Measurements from ENCODE around the gene SCG2. TPM values are rescaled to one million over a fixed set of nuclear protein-coding genes. Genes with fewer than 3 reads are reported as not detected.
"Not testable (repeated sequence)": the region's sequence is repeated elsewhere in the genome, so short reads cannot be mapped to it uniquely, and the experiment has no call there.

Gene SCG2
- total and polyA plus RNA-seq, 5 donors from 2014 or later: not detected

DNA sequence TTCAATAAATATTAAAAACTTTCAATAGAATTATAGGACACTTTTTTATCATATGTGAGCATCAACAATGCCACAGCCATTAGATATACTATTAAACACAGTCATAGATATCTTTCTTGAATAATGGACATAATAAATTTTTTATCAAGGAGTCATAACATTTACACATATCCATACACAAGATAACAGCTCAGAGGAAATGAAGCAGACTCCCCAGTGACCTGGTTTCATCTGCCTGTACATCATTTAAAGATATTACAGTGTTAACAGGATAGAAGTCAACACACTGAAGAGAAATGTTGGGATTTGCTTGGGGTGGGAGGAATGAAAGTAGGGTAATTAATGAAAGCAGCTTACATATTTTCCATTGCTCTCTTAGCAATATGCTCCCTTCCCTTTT, 5.1 kb downstream of the SCG2 start:
- Histone ChIP-seq H3K27me3 (ENCODE audit: control insufficient read depth, insufficient read depth, low read length) (no peaks in the 10 kb centered on the region), H3K9me3 (ENCODE audit: control insufficient read depth in 2 of 2, low read length in 2 of 2) (no peaks in the 10 kb centered on the region), H3K4me1 (ENCODE audit: control insufficient read depth, insufficient read depth, low read length, poor library complexity, severe bottlenecking) (no peaks in the 10 kb centered on the region), H3K36me3 (ENCODE audit: control insufficient read depth, insufficient read depth, low read length) (no peaks in the 10 kb centered on the region), H3K27ac (ENCODE audit: insufficient read depth, low read length, poor library complexity, severe bottlenecking) (no peak overlapping the region), H3K4me3 (ENCODE audit: low read depth, low read length) (no peak overlapping the region)
- Mint-ChIP-seq H3K4me1 (peaks cover 0 to 3% (median 0%) of the 10 kb centered on the region in 4 donors), H3K27ac (no peak overlapping the region), H3K4me3 (no peak overlapping the region), H3K36me3 (no peaks in the 10 kb centered on the region), H3K27me3 (no peaks in the 10 kb centered on the region), H3K9me3 (peaks cover 0 to 4% (median 3%) of the 10 kb centered on the region in 7 donors)
- ATAC-seq (ENCODE audit: low read depth in 2 of 2) (no peak), DNase-seq (no peak)

DNA sequence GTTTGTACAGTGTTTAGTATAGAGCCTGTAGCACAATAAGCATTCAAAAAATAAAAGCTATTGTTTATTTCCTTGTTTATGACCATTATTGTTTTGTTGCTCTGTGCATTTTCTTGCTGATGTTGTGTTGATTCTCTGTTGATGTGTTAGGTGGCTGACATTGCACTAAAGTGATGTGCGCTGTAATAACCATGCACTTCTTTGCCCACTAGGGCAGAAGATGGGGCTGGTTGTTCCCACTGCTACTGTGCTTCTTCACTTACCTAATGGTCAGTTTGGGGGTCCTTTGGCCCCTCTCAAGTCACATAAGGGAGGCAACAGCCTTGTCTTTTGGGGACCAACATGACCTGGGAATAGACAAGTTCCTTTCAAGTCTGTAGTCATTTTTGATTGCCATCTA, 6.0 kb downstream of the SCG2 start:
- Mint-ChIP-seq H3K4me1 (no peaks in the 10 kb centered on the region), H3K4me3 (no peak overlapping the region)

DNA sequence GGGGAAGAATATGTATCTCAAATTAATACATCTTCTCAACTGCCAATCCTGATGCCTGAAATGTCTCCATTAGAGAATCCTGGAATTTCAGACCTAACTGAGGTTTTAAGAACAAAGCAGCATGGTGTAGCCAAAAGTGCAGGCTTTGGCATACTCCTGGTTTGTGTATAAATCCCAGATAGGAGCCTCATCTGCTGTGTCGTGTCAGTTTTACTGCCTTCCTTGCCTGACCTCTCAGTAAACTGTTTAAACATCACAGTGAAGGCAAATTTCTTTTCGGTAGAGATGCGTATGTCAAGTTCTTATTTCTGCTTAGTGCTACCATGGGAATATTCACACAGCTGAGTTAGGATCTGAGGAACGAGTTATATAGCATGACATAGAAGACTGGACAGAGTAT, 7.3 kb downstream of the SCG2 start:
- no peaks in the 10 kb centered on the region for H3K4me1 ChIP-seq (ENCODE audit: control insufficient read depth, insufficient read depth, low read length, poor library complexity, severe bottlenecking)
- H3K9me3 Mint-ChIP-seq: peaks cover 0 to 4% (median 3%) of the 10 kb centered on the region in 7 donors
- no peak overlapping the region for H3K27ac ChIP-seq (ENCODE audit: insufficient read depth, low read length, poor library complexity, severe bottlenecking)
- H3K36me3 ChIP-seq (ENCODE audit: control insufficient read depth, insufficient read depth, low read length): no peaks in the 10 kb centered on the region
- no peak overlapping the region for H3K4me3 Mint-ChIP-seq
- H3K27ac Mint-ChIP-seq: no peak overlapping the region
- no peaks in the 10 kb centered on the region for H3K27me3 Mint-ChIP-seq
- no peaks in the 10 kb centered on the region for H3K36me3 Mint-ChIP-seq
- no peak overlapping the region for H3K4me3 ChIP-seq (ENCODE audit: low read depth, low read length)
- H3K4me1 Mint-ChIP-seq: no peaks in the 10 kb centered on the region
- DNase-seq: no peak
- no peaks in the 10 kb centered on the region for H3K27me3 ChIP-seq (ENCODE audit: control insufficient read depth, insufficient read depth, low read length)
- no peak for ATAC-seq (ENCODE audit: low read depth in 2 of 2)
- H3K9me3 ChIP-seq (ENCODE audit: control insufficient read depth in 2 of 2, low read length in 2 of 2): no peaks in the 10 kb centered on the region

More for the DNA sequence above, 6.0 kb downstream of the SCG2 start:
- no peak overlapping the region for H3K4me3 ChIP-seq (ENCODE audit: low read depth, low read length)
- Mint-ChIP-seq H3K36me3 (no peaks in the 10 kb centered on the region), H3K27ac (no peak overlapping the region), H3K9me3 (peaks cover 0 to 4% (median 3%) of the 10 kb centered on the region in 7 donors), H3K27me3 (no peaks in the 10 kb centered on the region)
- H3K27ac ChIP-seq (ENCODE audit: insufficient read depth, low read length, poor library complexity, severe bottlenecking): no peak overlapping the region
- no peaks in the 10 kb centered on the region for H3K4me1 ChIP-seq (ENCODE audit: control insufficient read depth, insufficient read depth, low read length, poor library complexity, severe bottlenecking)
- H3K9me3 ChIP-seq (ENCODE audit: control insufficient read depth in 2 of 2, low read length in 2 of 2): no peaks in the 10 kb centered on the region
- ATAC-seq (ENCODE audit: low read depth in 2 of 2) (no peak), DNase-seq (no peak)
- H3K36me3 ChIP-seq (ENCODE audit: control insufficient read depth, insufficient read depth, low read length): no peaks in the 10 kb centered on the region
- H3K27me3 ChIP-seq (ENCODE audit: control insufficient read depth, insufficient read depth, low read length): no peaks in the 10 kb centered on the region

GRCh38 chr2:223594259-223594658, 7.9 kb downstream of the SCG2 start:
- ATAC-seq (ENCODE audit: low read depth in 2 of 2) (no peak), DNase-seq (no peak)
- Mint-ChIP-seq H3K4me1 (no peaks in the 10 kb centered on the region), H3K4me3 (no peak overlapping the region), H3K9me3 (peaks cover 0 to 4% (median 3%) of the 10 kb centered on the region in 7 donors), H3K36me3 (no peaks in the 10 kb centered on the region), H3K27ac (no peak overlapping the region), H3K27me3 (no peaks in the 10 kb centered on the region)
- Histone ChIP-seq H3K36me3 (ENCODE audit: control insufficient read depth, insufficient read depth, low read length) (no peaks in the 10 kb centered on the region), H3K4me1 (ENCODE audit: control insufficient read depth, insufficient read depth, low read length, poor library complexity, severe bottlenecking) (no peaks in the 10 kb centered on the region), H3K27ac (ENCODE audit: insufficient read depth, low read length, poor library complexity, severe bottlenecking) (no peak overlapping the region), H3K9me3 (ENCODE audit: control insufficient read depth in 2 of 2, low read length in 2 of 2) (no peaks in the 10 kb centered on the region), H3K4me3 (ENCODE audit: low read depth, low read length) (no peak overlapping the region), H3K27me3 (ENCODE audit: control insufficient read depth, insufficient read depth, low read length) (no peaks in the 10 kb centered on the region)

GRCh38 chr2:223592689-223593088, 9.5 kb downstream of the SCG2 start:
- H3K4me3 ChIP-seq (ENCODE audit: low read depth, low read length); H3K36me3 Mint-ChIP-seq; H3K27me3 ChIP-seq (ENCODE audit: control insufficient read depth, insufficient read depth, low read length); H3K4me1 ChIP-seq (ENCODE audit: control insufficient read depth, insufficient read depth, low read length, poor library complexity, severe bottlenecking); DNase-seq; H3K27ac Mint-ChIP-seq; H3K4me3 Mint-ChIP-seq; H3K9me3 ChIP-seq (ENCODE audit: control insufficient read depth in 2 of 2, low read length in 2 of 2); H3K9me3 Mint-ChIP-seq; ATAC-seq (ENCODE audit: low read depth in 2 of 2); H3K36me3 ChIP-seq (ENCODE audit: control insufficient read depth, insufficient read depth, low read length); H3K27ac ChIP-seq (ENCODE audit: insufficient read depth, low read length, poor library complexity, severe bottlenecking); H3K27me3 Mint-ChIP-seq; H3K4me1 Mint-ChIP-seq: not testable (repeated sequence)

GRCh38 chr2:223591596-223591995, 10.6 kb downstream of the SCG2 start:
- no peak for DNase-seq
- H3K4me3 Mint-ChIP-seq: no peak overlapping the region
- peaks cover 0 to 4% (median 3%) of the 10 kb centered on the region in 7 donors for H3K9me3 Mint-ChIP-seq
- H3K27ac ChIP-seq (ENCODE audit: insufficient read depth, low read length, poor library complexity, severe bottlenecking): no peak overlapping the region
- no peaks in the 10 kb centered on the region for H3K4me1 Mint-ChIP-seq
- H3K4me1 ChIP-seq (ENCODE audit: control insufficient read depth, insufficient read depth, low read length, poor library complexity, severe bottlenecking): no peaks in the 10 kb centered on the region
- H3K36me3 Mint-ChIP-seq: no peaks in the 10 kb centered on the region
- no peaks in the 10 kb centered on the region for H3K36me3 ChIP-seq (ENCODE audit: control insufficient read depth, insufficient read depth, low read length)
- H3K27ac Mint-ChIP-seq: no peak overlapping the region
- H3K27me3 Mint-ChIP-seq: no peaks in the 10 kb centered on the region
- ATAC-seq (ENCODE audit: low read depth in 2 of 2): no peak
- no peaks in the 10 kb centered on the region for H3K27me3 ChIP-seq (ENCODE audit: control insufficient read depth, insufficient read depth, low read length)
- no peaks in the 10 kb centered on the region for H3K9me3 ChIP-seq (ENCODE audit: control insufficient read depth in 2 of 2, low read length in 2 of 2)
- no peak overlapping the region for H3K4me3 ChIP-seq (ENCODE audit: low read depth, low read length)

DNA sequence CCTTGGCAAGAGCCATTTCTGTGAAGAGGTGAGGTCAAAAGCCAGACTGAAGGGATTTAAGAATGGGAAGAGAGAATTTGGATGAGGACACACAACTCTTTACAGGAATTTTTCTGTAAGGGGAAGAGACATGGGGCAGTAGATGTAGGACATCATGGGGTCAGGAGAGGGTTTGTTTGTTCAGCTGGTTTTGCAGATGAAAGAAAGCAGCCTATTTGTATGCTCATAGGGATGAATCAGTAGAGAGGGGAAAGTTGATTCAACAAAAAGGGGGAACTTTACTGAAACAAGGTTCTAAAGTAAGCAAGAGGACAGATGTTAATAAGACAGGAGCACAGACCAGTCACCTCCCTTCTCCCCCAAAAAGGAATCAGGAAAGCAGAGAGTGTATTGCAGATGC, 11.2 kb downstream of the SCG2 start:
- no peak overlapping the region for H3K27ac Mint-ChIP-seq
- H3K4me3 Mint-ChIP-seq: no peak overlapping the region
- no peak for DNase-seq
- H3K27me3 ChIP-seq (ENCODE audit: control insufficient read depth, insufficient read depth, low read length): no peaks in the 10 kb centered on the region
- no peak for ATAC-seq (ENCODE audit: low read depth in 2 of 2)
- H3K36me3 Mint-ChIP-seq: no peaks in the 10 kb centered on the region
- H3K36me3 ChIP-seq (ENCODE audit: control insufficient read depth, insufficient read depth, low read length): no peaks in the 10 kb centered on the region
- H3K9me3 Mint-ChIP-seq: peaks cover 0 to 4% (median 3%) of the 10 kb centered on the region in 7 donors
- no peak overlapping the region for H3K27ac ChIP-seq (ENCODE audit: insufficient read depth, low read length, poor library complexity, severe bottlenecking)
- H3K4me3 ChIP-seq (ENCODE audit: low read depth, low read length): no peak overlapping the region
- H3K4me1 ChIP-seq (ENCODE audit: control insufficient read depth, insufficient read depth, low read length, poor library complexity, severe bottlenecking): no peaks in the 10 kb centered on the region
- H3K9me3 ChIP-seq (ENCODE audit: control insufficient read depth in 2 of 2, low read length in 2 of 2): no peaks in the 10 kb centered on the region
- H3K27me3 Mint-ChIP-seq: no peaks in the 10 kb centered on the region
- no peaks in the 10 kb centered on the region for H3K4me1 Mint-ChIP-seq

GRCh38 chr2:223589901-223590300, 12.3 kb downstream of the SCG2 start:
- Mint-ChIP-seq H3K4me3 (no peak overlapping the region), H3K36me3 (no peaks in the 10 kb centered on the region), H3K4me1 (no peaks in the 10 kb centered on the region), H3K27me3 (no peaks in the 10 kb centered on the region), H3K9me3 (peaks cover 0 to 4% (median 3%) of the 10 kb centered on the region in 7 donors), H3K27ac (no peak overlapping the region)
- Histone ChIP-seq H3K4me3 (ENCODE audit: low read depth, low read length) (no peak overlapping the region), H3K4me1 (ENCODE audit: control insufficient read depth, insufficient read depth, low read length, poor library complexity, severe bottlenecking) (no peaks in the 10 kb centered on the region), H3K27ac (ENCODE audit: insufficient read depth, low read length, poor library complexity, severe bottlenecking) (no peak overlapping the region), H3K36me3 (ENCODE audit: control insufficient read depth, insufficient read depth, low read length) (no peaks in the 10 kb centered on the region), H3K27me3 (ENCODE audit: control insufficient read depth, insufficient read depth, low read length) (no peaks in the 10 kb centered on the region), H3K9me3 (ENCODE audit: control insufficient read depth in 2 of 2, low read length in 2 of 2) (no peaks in the 10 kb centered on the region)
- ATAC-seq (ENCODE audit: low read depth in 2 of 2): no peak
- DNase-seq: no peak
